ENCODE results near the gene BBX.
A peak's percentile ranks its signal among the peaks of the same experiment; 100 is the strongest.

Gene BBX

GRCh38 chr3:107661447-107662123 is 138.8 kb downstream of the BBX start:
- peaks cover 5 to 19% of the 10 kb centered on the region in 2 donors for H3K4me1 ChIP-seq (ENCODE audit: control insufficient read depth in 1 of 2, insufficient read depth in 2 of 2, low read length in 2 of 2)
- no peaks in the 10 kb centered on the region for H3K36me3 ChIP-seq (ENCODE audit: control insufficient read depth in 1 of 2, insufficient read depth in 2 of 2, low read length in 2 of 2)
- H3K27ac ChIP-seq (ENCODE audit: low read length): peak overlapping the region; percentile 62
- peak overlapping the region; percentile 22 to 41 for H3K4me3 ChIP-seq (ENCODE audit: low read depth in 1 of 2, low read length in 2 of 2)
- H3K27me3 ChIP-seq (ENCODE audit: low read depth, low read length): no peaks in the 10 kb centered on the region
- no peaks in the 10 kb centered on the region for H3K9me3 ChIP-seq (ENCODE audit: control insufficient read depth in 1 of 2, low read length in 2 of 2)

DNA sequence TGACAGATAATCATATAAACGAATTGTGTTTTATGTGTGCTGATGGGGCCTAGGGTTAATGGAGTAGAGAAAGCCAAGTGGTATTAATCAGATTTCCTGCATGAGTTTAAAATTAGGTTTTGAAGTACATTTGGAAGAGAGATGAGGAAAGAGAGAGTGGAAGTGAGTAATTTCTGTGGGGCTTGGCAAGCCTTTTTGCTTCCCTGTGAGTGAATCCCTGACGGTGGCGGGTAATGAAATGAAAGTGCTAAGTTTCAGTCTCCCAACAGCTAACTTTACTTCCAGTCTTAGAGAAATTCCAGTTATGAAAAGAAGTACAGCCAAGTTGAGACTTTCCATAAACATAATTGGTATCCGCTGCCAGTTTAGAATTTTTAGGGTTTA is 139.4 kb downstream of the BBX start:
- H3K4me1 ChIP-seq (ENCODE audit: control insufficient read depth in 1 of 2, insufficient read depth in 2 of 2, low read length in 2 of 2): peaks cover 5 to 19% of the 10 kb centered on the region in 2 donors
- no peaks in the 10 kb centered on the region for H3K36me3 ChIP-seq (ENCODE audit: control insufficient read depth in 1 of 2, insufficient read depth in 2 of 2, low read length in 2 of 2)
- no peaks in the 10 kb centered on the region for H3K27me3 ChIP-seq (ENCODE audit: low read depth, low read length)
- H3K4me3 ChIP-seq (ENCODE audit: low read depth in 1 of 2, low read length in 2 of 2): peak overlapping the region; percentile 22 to 41
- H3K9me3 ChIP-seq (ENCODE audit: control insufficient read depth in 1 of 2, low read length in 2 of 2): no peaks in the 10 kb centered on the region
- peak overlapping the region; percentile 62 for H3K27ac ChIP-seq (ENCODE audit: low read length)

GRCh38 chr3:107662586-107662985 is 139.8 kb downstream of the BBX start:
- peaks cover 5 to 19% of the 10 kb centered on the region in 2 donors for H3K4me1 ChIP-seq (ENCODE audit: control insufficient read depth in 1 of 2, insufficient read depth in 2 of 2, low read length in 2 of 2)
- peak overlapping the region; percentile 22 to 41 for H3K4me3 ChIP-seq (ENCODE audit: low read depth in 1 of 2, low read length in 2 of 2)
- H3K27me3 ChIP-seq (ENCODE audit: low read depth, low read length): no peaks in the 10 kb centered on the region
- no peaks in the 10 kb centered on the region for H3K9me3 ChIP-seq (ENCODE audit: control insufficient read depth in 1 of 2, low read length in 2 of 2)
- peak overlapping the region; percentile 17 for H3K27ac ChIP-seq (ENCODE audit: low read length)
- no peaks in the 10 kb centered on the region for H3K36me3 ChIP-seq (ENCODE audit: control insufficient read depth in 1 of 2, insufficient read depth in 2 of 2, low read length in 2 of 2)

DNA sequence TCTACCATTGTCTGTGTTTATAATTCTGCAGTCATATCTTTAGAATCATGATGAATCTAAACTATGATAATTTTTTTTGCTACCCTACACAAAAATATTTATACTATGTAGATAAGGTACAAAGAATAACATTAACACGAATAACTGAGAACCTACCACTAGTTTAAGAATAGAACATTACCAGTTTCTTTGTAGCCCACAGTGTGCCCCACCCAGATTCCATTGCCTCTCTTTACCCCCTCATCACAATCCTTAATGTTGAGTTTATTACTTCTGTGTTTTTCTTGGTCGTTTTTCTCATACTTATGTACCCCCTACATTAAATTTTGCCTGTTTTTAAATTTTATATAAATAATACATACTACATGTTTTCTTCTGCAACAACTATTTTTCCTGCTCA is 140.5 kb downstream of the BBX start:
- Histone ChIP-seq H3K9me3 (ENCODE audit: control insufficient read depth in 1 of 2, low read length in 2 of 2) (no peaks in the 10 kb centered on the region), H3K27ac (ENCODE audit: low read length) (no peak overlapping the region), H3K4me1 (ENCODE audit: control insufficient read depth in 1 of 2, insufficient read depth in 2 of 2, low read length in 2 of 2) (peaks cover 5 to 19% of the 10 kb centered on the region in 2 donors), H3K27me3 (ENCODE audit: low read depth, low read length) (no peaks in the 10 kb centered on the region), H3K4me3 (ENCODE audit: low read depth in 1 of 2, low read length in 2 of 2) (no peak overlapping the region), H3K36me3 (ENCODE audit: control insufficient read depth in 1 of 2, insufficient read depth in 2 of 2, low read length in 2 of 2) (no peaks in the 10 kb centered on the region)

DNA sequence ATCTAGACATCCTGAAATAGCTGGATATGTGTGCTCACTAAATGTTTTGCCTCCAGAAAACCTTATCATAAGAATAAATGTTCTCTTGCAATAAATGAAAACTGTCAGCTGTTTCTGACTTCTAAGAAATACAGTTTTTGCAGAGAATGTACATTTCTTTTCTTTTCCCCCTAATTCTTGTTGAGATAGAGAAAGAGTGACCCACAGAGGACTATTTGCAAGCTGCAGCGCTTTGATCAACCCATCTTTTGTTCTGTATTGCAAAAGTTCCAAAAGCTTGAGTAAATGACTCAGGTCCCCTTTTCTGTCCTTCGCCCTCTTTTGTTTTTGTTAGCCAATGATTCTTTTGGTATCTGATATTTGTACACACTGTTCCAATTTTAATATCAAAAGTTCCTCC is 141.9 kb downstream of the BBX start:
- Histone ChIP-seq H3K9me3 (ENCODE audit: control insufficient read depth in 1 of 2, low read length in 2 of 2) (no peaks in the 10 kb centered on the region), H3K4me1 (ENCODE audit: control insufficient read depth in 1 of 2, insufficient read depth in 2 of 2, low read length in 2 of 2) (peaks cover 5 to 19% of the 10 kb centered on the region in 2 donors), H3K4me3 (ENCODE audit: low read depth in 1 of 2, low read length in 2 of 2) (no peak overlapping the region), H3K36me3 (ENCODE audit: control insufficient read depth in 1 of 2, insufficient read depth in 2 of 2, low read length in 2 of 2) (no peaks in the 10 kb centered on the region), H3K27ac (ENCODE audit: low read length) (no peak overlapping the region), H3K27me3 (ENCODE audit: low read depth, low read length) (no peaks in the 10 kb centered on the region)

GRCh38 chr3:107665351-107665750 is 142.6 kb downstream of the BBX start:
- no peak overlapping the region for H3K4me3 ChIP-seq (ENCODE audit: low read depth in 1 of 2, low read length in 2 of 2)
- no peak overlapping the region for H3K27ac ChIP-seq (ENCODE audit: low read length)
- H3K9me3 ChIP-seq (ENCODE audit: control insufficient read depth in 1 of 2, low read length in 2 of 2): no peaks in the 10 kb centered on the region
- no peaks in the 10 kb centered on the region for H3K27me3 ChIP-seq (ENCODE audit: low read depth, low read length)
- no peaks in the 10 kb centered on the region for H3K36me3 ChIP-seq (ENCODE audit: control insufficient read depth in 1 of 2, insufficient read depth in 2 of 2, low read length in 2 of 2)
- peaks cover 5 to 19% of the 10 kb centered on the region in 2 donors for H3K4me1 ChIP-seq (ENCODE audit: control insufficient read depth in 1 of 2, insufficient read depth in 2 of 2, low read length in 2 of 2)

DNA sequence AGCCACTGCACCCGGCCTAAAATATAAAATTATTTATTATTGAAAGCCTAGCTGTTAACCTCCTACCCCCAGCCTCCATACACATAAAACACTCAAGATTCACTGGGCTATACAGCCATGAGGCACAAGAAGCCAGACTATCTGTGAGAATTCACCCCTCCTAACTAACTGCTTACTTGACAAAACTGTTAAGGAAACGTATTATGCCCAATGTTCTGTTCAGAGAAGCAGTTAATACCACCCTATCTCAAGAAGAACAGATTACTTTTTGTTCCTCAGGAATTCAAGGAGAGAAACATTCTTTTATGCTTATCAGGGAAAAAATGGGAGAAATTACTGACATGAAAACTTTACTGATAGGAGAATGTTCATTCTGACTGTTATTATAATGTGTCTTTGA is 144.1 kb downstream of the BBX start:
- no peaks in the 10 kb centered on the region for H3K36me3 ChIP-seq (ENCODE audit: control insufficient read depth in 1 of 2, insufficient read depth in 2 of 2, low read length in 2 of 2)
- H3K27me3 ChIP-seq (ENCODE audit: low read depth, low read length): no peaks in the 10 kb centered on the region
- peaks cover 0 to 8% of the 10 kb centered on the region in 2 donors for H3K4me1 ChIP-seq (ENCODE audit: control insufficient read depth in 1 of 2, insufficient read depth in 2 of 2, low read length in 2 of 2)
- no peak overlapping the region for H3K27ac ChIP-seq (ENCODE audit: low read length)
- H3K9me3 ChIP-seq (ENCODE audit: control insufficient read depth in 1 of 2, low read length in 2 of 2): no peaks in the 10 kb centered on the region
- H3K4me3 ChIP-seq (ENCODE audit: low read depth in 1 of 2, low read length in 2 of 2): no peak overlapping the region

GRCh38 chr3:107668416-107668815 is 145.7 kb downstream of the BBX start:
- no peaks in the 10 kb centered on the region for H3K9me3 ChIP-seq (ENCODE audit: control insufficient read depth in 1 of 2, low read length in 2 of 2)
- no peak overlapping the region for H3K27ac ChIP-seq (ENCODE audit: low read length)
- H3K27me3 ChIP-seq (ENCODE audit: low read depth, low read length): no peaks in the 10 kb centered on the region
- no peak overlapping the region for H3K4me3 ChIP-seq (ENCODE audit: low read depth in 1 of 2, low read length in 2 of 2)
- no peaks in the 10 kb centered on the region for H3K4me1 ChIP-seq (ENCODE audit: control insufficient read depth in 1 of 2, insufficient read depth in 2 of 2, low read length in 2 of 2)
- H3K36me3 ChIP-seq (ENCODE audit: control insufficient read depth in 1 of 2, insufficient read depth in 2 of 2, low read length in 2 of 2): no peaks in the 10 kb centered on the region

- Histone ChIP-seq H3K4me1 (ENCODE audit: control insufficient read depth in 1 of 2, insufficient read depth in 2 of 2, low read length in 2 of 2) (no peaks in the 10 kb centered on the region), H3K9me3 (ENCODE audit: control insufficient read depth in 1 of 2, low read length in 2 of 2) (no peaks in the 10 kb centered on the region), H3K27ac (ENCODE audit: low read length) (no peak overlapping the region), H3K27me3 (ENCODE audit: low read depth, low read length) (no peaks in the 10 kb centered on the region), H3K4me3 (ENCODE audit: low read depth in 1 of 2, low read length in 2 of 2) (no peak overlapping the region), H3K36me3 (ENCODE audit: control insufficient read depth in 1 of 2, insufficient read depth in 2 of 2, low read length in 2 of 2) (no peaks in the 10 kb centered on the region)
Observed at GRCh38 chr3:107668963-107669362, 146.2 kb downstream of the BBX start.

GRCh38 chr3:107669669-107670068 is 146.9 kb downstream of the BBX start:
- Histone ChIP-seq H3K9me3 (ENCODE audit: control insufficient read depth in 1 of 2, low read length in 2 of 2) (no peaks in the 10 kb centered on the region), H3K27ac (ENCODE audit: low read length) (no peak overlapping the region), H3K4me3 (ENCODE audit: low read depth in 1 of 2, low read length in 2 of 2) (no peak overlapping the region), H3K4me1 (ENCODE audit: control insufficient read depth in 1 of 2, insufficient read depth in 2 of 2, low read length in 2 of 2) (no peaks in the 10 kb centered on the region), H3K27me3 (ENCODE audit: low read depth, low read length) (no peaks in the 10 kb centered on the region), H3K36me3 (ENCODE audit: control insufficient read depth in 1 of 2, insufficient read depth in 2 of 2, low read length in 2 of 2) (no peaks in the 10 kb centered on the region)

- H3K27me3 ChIP-seq (ENCODE audit: low read depth, low read length): no peaks in the 10 kb centered on the region
- H3K36me3 ChIP-seq (ENCODE audit: control insufficient read depth in 1 of 2, insufficient read depth in 2 of 2, low read length in 2 of 2): no peaks in the 10 kb centered on the region
- no peak overlapping the region for H3K27ac ChIP-seq (ENCODE audit: low read length)
- H3K9me3 ChIP-seq (ENCODE audit: control insufficient read depth in 1 of 2, low read length in 2 of 2): no peaks in the 10 kb centered on the region
- H3K4me3 ChIP-seq (ENCODE audit: low read depth in 1 of 2, low read length in 2 of 2): no peak overlapping the region
- H3K4me1 ChIP-seq (ENCODE audit: control insufficient read depth in 1 of 2, insufficient read depth in 2 of 2, low read length in 2 of 2): peaks cover 0 to 6% of the 10 kb centered on the region in 2 donors
Observed at GRCh38 chr3:107670986-107671385, 148.2 kb downstream of the BBX start.

GRCh38 chr3:107674371-107674770 is 151.6 kb downstream of the BBX start:
- H3K27me3 ChIP-seq (ENCODE audit: low read depth, low read length): no peaks in the 10 kb centered on the region
- no peak overlapping the region for H3K27ac ChIP-seq (ENCODE audit: low read length)
- H3K36me3 ChIP-seq (ENCODE audit: control insufficient read depth in 1 of 2, insufficient read depth in 2 of 2, low read length in 2 of 2): no peaks in the 10 kb centered on the region
- no peak overlapping the region for H3K4me3 ChIP-seq (ENCODE audit: low read depth in 1 of 2, low read length in 2 of 2)
- no peaks in the 10 kb centered on the region for H3K9me3 ChIP-seq (ENCODE audit: control insufficient read depth in 1 of 2, low read length in 2 of 2)
- H3K4me1 ChIP-seq (ENCODE audit: control insufficient read depth in 1 of 2, insufficient read depth in 2 of 2, low read length in 2 of 2): peaks cover 0 to 6% of the 10 kb centered on the region in 2 donors
